D721Med (cell line): ENCODE measurements around the gene FTO.

Experiments used
- DNase-seq: peaks from one replicate; pipeline ENCODE4 v3.0.0; 2011; ENCODE audit warnings: low spot score; ENCODE audit not compliant: insufficient read length
- FAIRE-seq: peaks from 2 replicates; lab custom pipeline; 2011; peaks lifted over from hg19 to GRCh38; lab: Jason Lieb, UNC
- CTCF ChIP-seq: IDR thresholded peaks from 2 replicates; pipeline ENCODE4 v1.5.1; 2012; ENCODE audit warnings: mild to moderate bottlenecking, control low read depth; ENCODE audit not compliant: insufficient read depth; ENCODE audit errors: missing control alignments

FTO gene

GRCh38 chr16:54072237-54072636 lies 368.3 kb downstream of the FTO start:
- TF ChIP-seq CTCF, result no peak
- DNase-seq (no peak), FAIRE-seq (no peak)

GRCh38 chr16:54073356-54073755 lies 369.4 kb downstream of the FTO start:
- FAIRE-seq, result no peak
- DNase-seq, result no peak
- TF ChIP-seq CTCF, result no peak

- DNase-seq (no peak), FAIRE-seq (no peak)
- TF ChIP-seq CTCF, result no peak
Measured at GRCh38 chr16:54075446-54075845, 371.5 kb downstream of the FTO start.

- DNase-seq (no peak), FAIRE-seq (no peak)
- no peak for TF ChIP-seq CTCF
Measured at GRCh38 chr16:54076006-54076504, 372.1 kb downstream of the FTO start.

- TF ChIP-seq CTCF, result no peak
- FAIRE-seq (no peak), DNase-seq (no peak)
Measured at GRCh38 chr16:54077050-54077821, 373.3 kb downstream of the FTO start.

- FAIRE-seq (no peak), DNase-seq (no peak)
- no peak for TF ChIP-seq CTCF
Measured at GRCh38 chr16:54080524-54081008, 376.6 kb downstream of the FTO start.

- FAIRE-seq, result no peak
- no peak for DNase-seq
- TF ChIP-seq CTCF, result no peak
Measured at GRCh38 chr16:54086791-54087190, 382.8 kb downstream of the FTO start.
